ENCODE results near the gene MANBA.

DNA sequence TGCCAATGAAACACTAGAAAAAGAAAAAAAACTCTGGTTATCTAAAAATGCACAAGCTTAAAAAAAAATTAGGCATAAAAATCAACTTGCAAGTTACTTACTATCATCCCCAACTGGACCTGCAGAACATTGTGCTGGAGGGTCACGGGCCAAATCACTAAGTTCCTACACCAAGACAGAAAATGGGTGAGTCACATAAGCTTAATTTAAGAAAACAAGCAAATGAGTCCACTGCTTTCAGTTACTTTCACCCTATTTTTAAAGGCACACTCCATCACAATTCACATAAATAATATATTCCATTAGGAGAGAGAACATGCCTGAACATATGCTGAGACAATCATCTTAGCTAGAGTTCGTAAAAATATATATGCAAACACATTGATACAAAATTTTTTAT is 48.9 kb upstream of the MANBA start:
- TF ChIP-seq, protein P1, sequence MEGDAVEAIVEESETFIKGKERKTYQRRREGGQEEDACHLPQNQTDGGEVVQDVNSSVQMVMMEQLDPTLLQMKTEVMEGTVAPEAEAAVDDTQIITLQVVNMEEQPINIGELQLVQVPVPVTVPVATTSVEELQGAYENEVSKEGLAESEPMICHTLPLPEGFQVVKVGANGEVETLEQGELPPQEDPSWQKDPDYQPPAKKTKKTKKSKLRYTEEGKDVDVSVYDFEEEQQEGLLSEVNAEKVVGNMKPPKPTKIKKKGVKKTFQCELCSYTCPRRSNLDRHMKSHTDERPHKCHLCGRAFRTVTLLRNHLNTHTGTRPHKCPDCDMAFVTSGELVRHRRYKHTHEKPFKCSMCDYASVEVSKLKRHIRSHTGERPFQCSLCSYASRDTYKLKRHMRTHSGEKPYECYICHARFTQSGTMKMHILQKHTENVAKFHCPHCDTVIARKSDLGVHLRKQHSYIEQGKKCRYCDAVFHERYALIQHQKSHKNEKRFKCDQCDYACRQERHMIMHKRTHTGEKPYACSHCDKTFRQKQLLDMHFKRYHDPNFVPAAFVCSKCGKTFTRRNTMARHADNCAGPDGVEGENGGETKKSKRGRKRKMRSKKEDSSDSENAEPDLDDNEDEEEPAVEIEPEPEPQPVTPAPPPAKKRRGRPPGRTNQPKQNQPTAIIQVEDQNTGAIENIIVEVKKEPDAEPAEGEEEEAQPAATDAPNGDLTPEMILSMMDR (IDR thresholded peaks at IDR 0.05), result no peak
- TF ChIP-seq POLR2A (IDR thresholded peaks at IDR 0.05), result no peak

All from gastroesophageal sphincter (tissue), 3 donors.